Esophagus muscularis mucosa (tissue), 4 donors: ENCODE data around the gene ZNF474.

Source experiments
- CTCF ChIP-seq, 3 experiments: fragments of 200-600 bp in 2 of 3; fragments of 450-650 bp in 1 of 3; sonication (generic) in 2 of 3; IDR thresholded peaks; one replicate each; pipeline ENCODE4 v1.5.1; 2017 to 2019; ENCODE audit warnings: antibody characterized with exemption in 3 of 3, mild to moderate bottlenecking in 2 of 3, moderate library complexity in 1 of 3
- EP300 ChIP-seq: sonication (generic); formaldehyde crosslinking; IDR thresholded peaks from one replicate; pipeline ENCODE4 v1.6.1; 2017; ENCODE audit warnings: antibody characterized with exemption
- POLR2A ChIP-seq: fragments of 450-650 bp; IDR thresholded peaks from one replicate; pipeline ENCODE4 v1.6.1; 2017; ENCODE audit warnings: antibody characterized with exemption, moderate library complexity, mild to moderate bottlenecking, low read depth

- TF ChIP-seq CTCF (IDR thresholded peaks at IDR 0.05): no peak
- TF ChIP-seq POLR2A: no peak
- no peak for TF ChIP-seq EP300
These were observed 24.4 kb downstream of the ZNF474 start for GRCh38 chr5:122153774-122154173.
